ENCODE data around the gene RECQL5. TPM values are rescaled to one million over a fixed set of nuclear protein-coding genes. Genes with fewer than 3 reads are reported as not detected.
"Not testable (repeated sequence)": the region's sequence is repeated elsewhere in the genome, so short reads cannot be mapped to it uniquely, and the experiment has no call there.

The RECQL5 gene
- total RNA-seq, 1 donor from 2014 or later: 18.7 TPM

DNA sequence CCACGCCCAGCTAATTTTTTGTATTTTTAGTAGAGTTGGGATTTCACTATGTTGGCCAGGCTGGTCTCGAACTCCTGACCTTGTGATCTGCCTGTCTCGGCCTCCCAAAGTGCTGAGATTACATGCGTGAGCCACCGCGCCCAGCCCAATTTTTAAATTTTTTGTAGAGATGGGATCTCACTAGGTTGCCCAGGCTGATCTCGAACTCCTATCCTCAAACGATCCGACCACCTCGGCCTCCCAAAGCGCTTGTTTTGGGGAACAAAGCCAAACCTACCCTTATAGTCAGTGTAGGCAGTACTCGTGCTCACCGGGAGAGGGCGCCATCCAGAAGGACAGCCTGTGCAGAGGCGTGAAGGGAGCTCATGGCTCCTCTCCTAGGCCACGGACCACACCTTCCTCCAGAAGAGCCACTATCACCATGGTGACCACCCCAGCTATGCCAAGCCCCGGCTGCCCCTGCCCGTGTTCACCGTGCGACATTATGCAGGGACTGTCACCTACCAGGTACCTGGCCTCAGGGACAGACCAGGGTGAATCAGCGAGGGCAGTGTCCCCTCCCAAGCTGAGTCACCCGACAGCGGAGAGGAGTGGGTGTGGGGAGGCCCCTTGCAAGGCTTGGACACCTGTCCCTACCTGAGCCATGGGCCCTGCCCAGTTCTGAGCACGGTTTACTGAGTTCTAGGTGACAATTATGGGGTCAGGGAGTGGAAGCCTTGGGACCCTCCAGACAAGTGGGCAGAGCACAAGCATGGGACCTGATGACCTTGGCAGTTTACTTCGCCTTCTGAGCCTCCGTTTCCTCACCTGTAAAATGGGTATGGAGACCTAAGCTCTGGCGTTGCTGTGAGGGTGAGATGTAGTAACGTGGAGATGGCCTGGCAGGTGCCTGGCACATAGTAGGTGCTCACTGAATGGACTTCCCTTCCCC, 65.6 kb downstream of the RECQL5 start:
- no peak for DNase-seq (ENCODE audit: low read depth)
- TF ChIP-seq, protein P1, sequence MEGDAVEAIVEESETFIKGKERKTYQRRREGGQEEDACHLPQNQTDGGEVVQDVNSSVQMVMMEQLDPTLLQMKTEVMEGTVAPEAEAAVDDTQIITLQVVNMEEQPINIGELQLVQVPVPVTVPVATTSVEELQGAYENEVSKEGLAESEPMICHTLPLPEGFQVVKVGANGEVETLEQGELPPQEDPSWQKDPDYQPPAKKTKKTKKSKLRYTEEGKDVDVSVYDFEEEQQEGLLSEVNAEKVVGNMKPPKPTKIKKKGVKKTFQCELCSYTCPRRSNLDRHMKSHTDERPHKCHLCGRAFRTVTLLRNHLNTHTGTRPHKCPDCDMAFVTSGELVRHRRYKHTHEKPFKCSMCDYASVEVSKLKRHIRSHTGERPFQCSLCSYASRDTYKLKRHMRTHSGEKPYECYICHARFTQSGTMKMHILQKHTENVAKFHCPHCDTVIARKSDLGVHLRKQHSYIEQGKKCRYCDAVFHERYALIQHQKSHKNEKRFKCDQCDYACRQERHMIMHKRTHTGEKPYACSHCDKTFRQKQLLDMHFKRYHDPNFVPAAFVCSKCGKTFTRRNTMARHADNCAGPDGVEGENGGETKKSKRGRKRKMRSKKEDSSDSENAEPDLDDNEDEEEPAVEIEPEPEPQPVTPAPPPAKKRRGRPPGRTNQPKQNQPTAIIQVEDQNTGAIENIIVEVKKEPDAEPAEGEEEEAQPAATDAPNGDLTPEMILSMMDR (IDR thresholded peaks at IDR 0.05; ENCODE audit: insufficient read depth, low read length, poor library complexity, severe bottlenecking): peak; percentile 72
- Histone ChIP-seq H3K36me3 (ENCODE audit: control insufficient read depth, insufficient read depth, low read length) (no peaks in the 10 kb centered on the region), H3K4me3 (ENCODE audit: low read depth, low read length) (no peak overlapping the region), H3K27me3 (ENCODE audit: control insufficient read depth, insufficient read depth, low read length) (peaks cover 2% of the 10 kb centered on the region)

- DNase-seq (ENCODE audit: low read depth): no peak
- TF ChIP-seq, protein P1 (IDR thresholded peaks at IDR 0.05; ENCODE audit: insufficient read depth, low read length, poor library complexity, severe bottlenecking): no peak
- H3K36me3 ChIP-seq (ENCODE audit: control insufficient read depth, insufficient read depth, low read length): no peaks in the 10 kb centered on the region
- H3K27me3 ChIP-seq (ENCODE audit: control insufficient read depth, insufficient read depth, low read length): peaks cover 14% of the 10 kb centered on the region
- H3K4me3 ChIP-seq (ENCODE audit: low read depth, low read length): no peak overlapping the region
These were observed 70.5 kb downstream of the RECQL5 start for GRCh38 chr17:75596320-75597087.

DNA sequence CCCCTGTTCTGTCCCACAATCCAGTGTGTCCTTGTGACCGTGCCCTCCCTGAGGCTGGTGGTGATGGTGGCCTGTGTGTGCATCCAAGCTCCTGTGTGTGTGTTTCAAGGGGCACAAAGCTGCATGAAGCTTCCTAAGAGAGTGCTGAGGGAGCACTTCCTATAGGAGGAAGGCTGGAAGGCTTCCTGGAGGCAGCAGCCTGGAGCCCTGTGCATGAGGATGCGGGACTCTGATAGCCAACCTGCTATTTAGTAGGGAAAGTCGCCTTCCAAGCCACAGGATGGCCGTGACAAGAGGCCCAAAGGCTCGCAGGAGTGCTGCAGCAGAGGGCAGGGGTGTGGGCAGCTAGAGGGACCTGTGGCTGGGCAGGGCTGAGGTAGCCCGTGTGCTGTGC, 71.0 kb downstream of the RECQL5 start:
- Histone ChIP-seq H3K27me3 (ENCODE audit: control insufficient read depth, insufficient read depth, low read length) (peaks cover 14% of the 10 kb centered on the region), H3K4me3 (ENCODE audit: low read depth, low read length) (no peak overlapping the region), H3K36me3 (ENCODE audit: control insufficient read depth, insufficient read depth, low read length) (no peaks in the 10 kb centered on the region)
- DNase-seq (ENCODE audit: low read depth): no peak
- TF ChIP-seq, protein P1 (IDR thresholded peaks at IDR 0.05; ENCODE audit: insufficient read depth, low read length, poor library complexity, severe bottlenecking): no peak

DNA sequence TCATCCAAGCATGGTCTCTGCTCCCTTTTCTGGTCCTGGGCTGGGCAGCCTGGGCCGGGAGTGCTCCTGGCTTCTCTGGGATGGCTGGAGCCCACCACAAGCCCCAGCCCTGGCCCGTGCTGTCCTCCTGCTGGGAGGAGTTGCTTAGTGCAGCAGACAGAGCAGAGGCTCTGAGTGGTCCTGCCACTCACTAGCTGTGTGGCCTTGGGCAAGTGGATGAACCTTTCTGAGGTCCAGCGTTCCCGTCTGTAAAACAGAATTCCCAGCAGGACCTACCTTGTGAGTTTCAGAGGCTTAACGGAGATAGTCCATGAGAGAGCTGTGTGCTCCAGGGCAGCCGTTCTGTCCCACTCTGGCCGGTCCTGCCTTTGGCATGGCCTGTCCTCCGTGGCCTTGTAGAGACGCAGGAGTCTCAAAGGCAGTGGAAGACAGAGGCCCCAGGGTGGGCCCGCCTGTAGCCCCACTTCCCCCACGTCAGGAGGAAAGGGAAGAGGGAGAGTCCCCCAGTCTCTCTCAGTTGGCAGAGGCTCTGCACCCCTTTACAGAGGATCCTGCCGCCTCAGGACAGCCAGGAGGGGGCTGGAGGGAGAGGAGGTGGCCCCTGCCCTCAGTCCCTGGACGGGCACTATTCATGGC, 71.6 kb downstream of the RECQL5 start:
- DNase-seq (ENCODE audit: low read depth): no peak
- TF ChIP-seq, protein P1 (IDR thresholded peaks at IDR 0.05; ENCODE audit: insufficient read depth, low read length, poor library complexity, severe bottlenecking): no peak
- Histone ChIP-seq H3K4me3 (ENCODE audit: low read depth, low read length) (no peak overlapping the region), H3K36me3 (ENCODE audit: control insufficient read depth, insufficient read depth, low read length) (no peaks in the 10 kb centered on the region), H3K27me3 (ENCODE audit: control insufficient read depth, insufficient read depth, low read length) (peaks cover 14% of the 10 kb centered on the region)

GRCh38 chr17:75594499-75595283, 72.3 kb downstream of the RECQL5 start:
- TF ChIP-seq, protein P1 (IDR thresholded peaks at IDR 0.05; ENCODE audit: insufficient read depth, low read length, poor library complexity, severe bottlenecking): no peak
- Histone ChIP-seq H3K36me3 (ENCODE audit: control insufficient read depth, insufficient read depth, low read length) (no peaks in the 10 kb centered on the region), H3K27me3 (ENCODE audit: control insufficient read depth, insufficient read depth, low read length) (peaks cover 14% of the 10 kb centered on the region), H3K4me3 (ENCODE audit: low read depth, low read length) (no peak overlapping the region)
- DNase-seq (ENCODE audit: low read depth): no peak

- not testable (repeated sequence) for H3K4me3 ChIP-seq (ENCODE audit: low read depth, low read length); DNase-seq (ENCODE audit: low read depth); H3K36me3 ChIP-seq (ENCODE audit: control insufficient read depth, insufficient read depth, low read length)
- H3K27me3 ChIP-seq (ENCODE audit: control insufficient read depth, insufficient read depth, low read length): peaks cover 20% of the 10 kb centered on the region
These were observed 73.5 kb downstream of the RECQL5 start for GRCh38 chr17:75593430-75593829.
